ENCODE results near the gene TNFRSF19. TPM values are rescaled to one million over a fixed set of nuclear protein-coding genes. Genes with fewer than 3 reads are reported as not detected.

The TNFRSF19 gene
- total and polyA plus RNA-seq, 4 donors, result 0.27 to 2.8 (median 0.91) TPM

DNA sequence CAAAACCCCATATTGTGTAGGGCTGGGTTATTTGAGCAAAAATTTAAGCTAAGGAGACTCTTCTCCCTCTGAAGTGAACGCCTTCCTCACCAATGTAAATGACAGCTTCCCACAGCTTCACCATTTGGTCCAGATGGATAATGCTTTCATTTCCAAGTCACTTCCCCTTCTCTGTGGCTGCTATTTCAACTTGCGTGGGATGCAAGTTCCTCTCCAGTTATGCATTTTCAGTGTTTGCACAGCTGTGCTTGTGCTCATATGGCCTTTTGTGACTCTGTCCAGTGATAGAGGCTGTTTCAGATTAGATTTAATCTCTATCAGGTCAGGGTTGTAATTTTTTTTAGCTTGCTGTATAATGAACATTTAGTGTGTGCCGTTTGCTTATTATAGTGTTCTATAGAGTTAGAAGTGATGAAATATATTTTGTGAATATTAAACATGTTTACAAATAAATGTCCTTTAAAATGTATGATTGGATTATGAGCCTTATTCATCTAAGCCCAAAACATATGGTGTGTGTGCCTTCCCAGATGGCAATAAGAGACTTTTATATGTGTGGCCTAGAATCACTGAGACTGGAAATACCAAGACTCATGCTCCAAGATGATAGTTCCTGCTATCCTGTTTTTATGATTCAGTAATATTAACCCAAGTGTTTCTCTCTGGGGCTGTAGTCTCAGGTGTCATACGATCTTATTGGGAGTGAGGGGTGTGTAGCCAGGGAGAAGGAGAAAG lies 86.6 kb downstream of the TNFRSF19 start (continued):
- TF ChIP-seq, protein P1, sequence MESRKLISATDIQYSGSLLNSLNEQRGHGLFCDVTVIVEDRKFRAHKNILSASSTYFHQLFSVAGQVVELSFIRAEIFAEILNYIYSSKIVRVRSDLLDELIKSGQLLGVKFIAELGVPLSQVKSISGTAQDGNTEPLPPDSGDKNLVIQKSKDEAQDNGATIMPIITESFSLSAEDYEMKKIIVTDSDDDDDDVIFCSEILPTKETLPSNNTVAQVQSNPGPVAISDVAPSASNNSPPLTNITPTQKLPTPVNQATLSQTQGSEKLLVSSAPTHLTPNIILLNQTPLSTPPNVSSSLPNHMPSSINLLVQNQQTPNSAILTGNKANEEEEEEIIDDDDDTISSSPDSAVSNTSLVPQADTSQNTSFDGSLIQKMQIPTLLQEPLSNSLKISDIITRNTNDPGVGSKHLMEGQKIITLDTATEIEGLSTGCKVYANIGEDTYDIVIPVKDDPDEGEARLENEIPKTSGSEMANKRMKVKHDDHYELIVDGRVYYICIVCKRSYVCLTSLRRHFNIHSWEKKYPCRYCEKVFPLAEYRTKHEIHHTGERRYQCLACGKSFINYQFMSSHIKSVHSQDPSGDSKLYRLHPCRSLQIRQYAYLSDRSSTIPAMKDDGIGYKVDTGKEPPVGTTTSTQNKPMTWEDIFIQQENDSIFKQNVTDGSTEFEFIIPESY (IDR thresholded peaks at IDR 0.05), result no peak
- TF ChIP-seq, protein P2, sequence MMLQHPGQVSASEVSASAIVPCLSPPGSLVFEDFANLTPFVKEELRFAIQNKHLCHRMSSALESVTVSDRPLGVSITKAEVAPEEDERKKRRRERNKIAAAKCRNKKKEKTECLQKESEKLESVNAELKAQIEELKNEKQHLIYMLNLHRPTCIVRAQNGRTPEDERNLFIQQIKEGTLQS (IDR thresholded peaks at IDR 0.05), result no peak

DNA sequence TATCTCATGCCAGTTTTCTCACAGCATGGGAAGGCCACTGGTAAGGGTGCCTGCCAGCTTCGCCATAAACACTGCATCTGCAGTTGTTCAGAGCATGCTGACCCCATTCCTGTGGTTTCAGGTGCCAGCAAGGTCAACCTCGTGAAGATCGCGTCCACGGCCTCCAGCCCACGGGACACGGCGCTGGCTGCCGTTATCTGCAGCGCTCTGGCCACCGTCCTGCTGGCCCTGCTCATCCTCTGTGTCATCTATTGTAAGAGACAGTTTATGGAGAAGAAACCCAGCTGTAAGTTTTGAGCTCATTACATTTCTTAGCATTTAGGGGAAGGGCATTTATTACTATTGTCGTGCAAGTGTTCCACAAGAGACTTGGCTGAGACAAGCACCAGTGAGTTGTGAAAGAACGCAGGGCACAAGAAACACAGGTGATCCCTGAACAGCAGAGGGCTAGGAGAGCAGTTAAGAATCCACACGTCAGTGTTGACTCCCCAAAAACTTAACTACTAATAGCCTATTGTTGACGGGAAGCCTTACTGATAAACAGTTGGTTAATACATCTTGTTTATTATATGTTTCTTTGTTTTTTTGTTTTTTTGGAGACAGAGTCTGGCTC lies 88.8 kb downstream of the TNFRSF19 start:
- Histone ChIP-seq H3K9ac (ENCODE audit: low read depth in 1 of 2, low read length in 2 of 2) (no peak overlapping the region), H3K9me3 (ENCODE audit: control insufficient read depth in 4 of 4, low read length in 3 of 4) (peaks cover 0 to 2% (median 0%) of the 10 kb centered on the region in 4 donors), H3K27me3 (ENCODE audit: control insufficient read depth in 4 of 4, insufficient read depth in 4 of 4, low read length in 3 of 4) (no peaks in the 10 kb centered on the region), H3K27ac (ENCODE audit: low read depth in 1 of 2, low read length in 2 of 2) (no peak overlapping the region), H3K4me1 (ENCODE audit: control insufficient read depth in 4 of 4, insufficient read depth in 4 of 4, low read length in 3 of 4) (no peaks in the 10 kb centered on the region), H3K4me3 (ENCODE audit: low read depth in 1 of 3, low read length in 3 of 3) (no peak overlapping the region), H3K36me3 (ENCODE audit: control insufficient read depth in 4 of 4, insufficient read depth in 3 of 4, low read depth in 1 of 4, low read length in 3 of 4) (no peaks in the 10 kb centered on the region)
- DNase-seq (ENCODE audit: low spot score), result no peak
- TF ChIP-seq YY1 (IDR thresholded peaks at IDR 0.05) (no peak), GABPA (IDR thresholded peaks at IDR 0.05 in 1 of 2, conservative IDR thresholded peaks at IDR 0.05 in 1 of 2) (no peak), FOXA2 (IDR thresholded peaks at IDR 0.05) (no peak), HNF4A (conservative IDR thresholded peaks at IDR 0.05) (no peak), EGR1 (IDR thresholded peaks at IDR 0.05; ENCODE audit: low read depth in 2 of 2) (no peak), FOXA1 (IDR thresholded peaks at IDR 0.05) (no peak), HNF4G (IDR thresholded peaks at IDR 0.05) (no peak), JUND (IDR thresholded peaks at IDR 0.05) (no peak), NR2F2 (IDR thresholded peaks at IDR 0.05) (no peak), SP1 (IDR thresholded peaks at IDR 0.05) (no peak), TAF1 (conservative IDR thresholded peaks at IDR 0.05) (no peak)
- TF ChIP-seq, protein P1 (IDR thresholded peaks at IDR 0.05), result no peak
- TF ChIP-seq, protein P3, sequence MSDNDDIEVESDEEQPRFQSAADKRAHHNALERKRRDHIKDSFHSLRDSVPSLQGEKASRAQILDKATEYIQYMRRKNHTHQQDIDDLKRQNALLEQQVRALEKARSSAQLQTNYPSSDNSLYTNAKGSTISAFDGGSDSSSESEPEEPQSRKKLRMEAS (IDR thresholded peaks at IDR 0.05), result no peak
- TF ChIP-seq, protein P4, sequence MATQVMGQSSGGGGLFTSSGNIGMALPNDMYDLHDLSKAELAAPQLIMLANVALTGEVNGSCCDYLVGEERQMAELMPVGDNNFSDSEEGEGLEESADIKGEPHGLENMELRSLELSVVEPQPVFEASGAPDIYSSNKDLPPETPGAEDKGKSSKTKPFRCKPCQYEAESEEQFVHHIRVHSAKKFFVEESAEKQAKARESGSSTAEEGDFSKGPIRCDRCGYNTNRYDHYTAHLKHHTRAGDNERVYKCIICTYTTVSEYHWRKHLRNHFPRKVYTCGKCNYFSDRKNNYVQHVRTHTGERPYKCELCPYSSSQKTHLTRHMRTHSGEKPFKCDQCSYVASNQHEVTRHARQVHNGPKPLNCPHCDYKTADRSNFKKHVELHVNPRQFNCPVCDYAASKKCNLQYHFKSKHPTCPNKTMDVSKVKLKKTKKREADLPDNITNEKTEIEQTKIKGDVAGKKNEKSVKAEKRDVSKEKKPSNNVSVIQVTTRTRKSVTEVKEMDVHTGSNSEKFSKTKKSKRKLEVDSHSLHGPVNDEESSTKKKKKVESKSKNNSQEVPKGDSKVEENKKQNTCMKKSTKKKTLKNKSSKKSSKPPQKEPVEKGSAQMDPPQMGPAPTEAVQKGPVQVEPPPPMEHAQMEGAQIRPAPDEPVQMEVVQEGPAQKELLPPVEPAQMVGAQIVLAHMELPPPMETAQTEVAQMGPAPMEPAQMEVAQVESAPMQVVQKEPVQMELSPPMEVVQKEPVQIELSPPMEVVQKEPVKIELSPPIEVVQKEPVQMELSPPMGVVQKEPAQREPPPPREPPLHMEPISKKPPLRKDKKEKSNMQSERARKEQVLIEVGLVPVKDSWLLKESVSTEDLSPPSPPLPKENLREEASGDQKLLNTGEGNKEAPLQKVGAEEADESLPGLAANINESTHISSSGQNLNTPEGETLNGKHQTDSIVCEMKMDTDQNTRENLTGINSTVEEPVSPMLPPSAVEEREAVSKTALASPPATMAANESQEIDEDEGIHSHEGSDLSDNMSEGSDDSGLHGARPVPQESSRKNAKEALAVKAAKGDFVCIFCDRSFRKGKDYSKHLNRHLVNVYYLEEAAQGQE (IDR thresholded peaks at IDR 0.05), result no peak
- 82% methylated on average over 15 of the region's 15 CpGs for WGBS

Measured in liver (tissue), 9 donors.